Mesothelial cell of epicardium (in vitro differentiated cells): ENCODE data around the gene GLI1. TPM values are rescaled to one million over a fixed set of nuclear protein-coding genes. Genes with fewer than 3 reads are reported as not detected.

ENCODE experiments used
- DNase-seq, 2 experiments: peaks; one replicate each; pipeline ENCODE4 v3.0.0; 2021; ENCODE audit warnings: low spot score in 2 of 2; ENCODE audit not compliant: unreplicated experiment in 2 of 2
- H3K27ac Mint-ChIP-seq: 2 replicates; pipeline ENCODE4 v1.8.0; 2021; ENCODE audit warnings: mixed read lengths
- H3K27me3 Mint-ChIP-seq: 2 replicates; pipeline ENCODE4 v1.8.0; 2021; ENCODE audit warnings: low read depth, mixed read lengths
- H3K36me3 Mint-ChIP-seq: 2 replicates; pipeline ENCODE4 v1.8.0; 2021; ENCODE audit warnings: mixed read lengths
- H3K4me1 Mint-ChIP-seq: 2 replicates; pipeline ENCODE4 v1.8.0; 2021; ENCODE audit warnings: mixed read lengths
- H3K4me3 Mint-ChIP-seq: 2 replicates; pipeline ENCODE4 v1.8.0; 2021; ENCODE audit warnings: mild to moderate bottlenecking, moderate library complexity, mixed read lengths
- H3K9me3 Mint-ChIP-seq: 2 replicates; pipeline ENCODE4 v1.8.0; 2021; ENCODE audit warnings: mixed read lengths
- CTCF ChIP-seq: fragments of 200-600 bp; sonication (generic); IDR thresholded peaks from one replicate; pipeline ENCODE4 v1.5.0; 2021; ENCODE audit warnings: antibody characterized with exemption; ENCODE audit not compliant: unreplicated experiment
- total RNA-seq: library from RNA; stranded (reverse); gene quantifications from 3 replicates; pipeline ENCODE4 v1.2.1, GENCODE V29; 2021

Gene GLI1
- total RNA-seq, 1 donor from 2014 or later: 10.1 TPM

- Mint-ChIP-seq H3K9me3 (no peaks in the 10 kb centered on the region), H3K36me3 (no peaks in the 10 kb centered on the region), H3K4me3 (peak overlapping the region; percentile 66), H3K27ac (no peak overlapping the region), H3K4me1 (peaks cover 23% of the 10 kb centered on the region), H3K27me3 (peaks cover 94% of the 10 kb centered on the region)
- DNase-seq: no peak
- no peak for TF ChIP-seq CTCF
These were observed 16.8 kb downstream of the GLI1 start for GRCh38 chr12:57476162-57476992.

GRCh38 chr12:57476993-57477709 is 17.6 kb downstream of the GLI1 start:
- Mint-ChIP-seq H3K36me3 (no peaks in the 10 kb centered on the region), H3K4me1 (peaks cover 23% of the 10 kb centered on the region), H3K9me3 (no peaks in the 10 kb centered on the region), H3K27me3 (peaks cover 91% of the 10 kb centered on the region), H3K27ac (no peak overlapping the region), H3K4me3 (peak overlapping the region; percentile 28)
- no peak for DNase-seq
- TF ChIP-seq CTCF: no peak

GRCh38 chr12:57477710-57478681 is 18.4 kb downstream of the GLI1 start:
- Mint-ChIP-seq H3K4me1 (peaks cover 24% of the 10 kb centered on the region), H3K27me3 (peaks cover 83% of the 10 kb centered on the region), H3K27ac (no peak overlapping the region), H3K36me3 (no peaks in the 10 kb centered on the region), H3K9me3 (no peaks in the 10 kb centered on the region), H3K4me3 (no peak overlapping the region)
- no peak for TF ChIP-seq CTCF
- DNase-seq: no peak

DNA sequence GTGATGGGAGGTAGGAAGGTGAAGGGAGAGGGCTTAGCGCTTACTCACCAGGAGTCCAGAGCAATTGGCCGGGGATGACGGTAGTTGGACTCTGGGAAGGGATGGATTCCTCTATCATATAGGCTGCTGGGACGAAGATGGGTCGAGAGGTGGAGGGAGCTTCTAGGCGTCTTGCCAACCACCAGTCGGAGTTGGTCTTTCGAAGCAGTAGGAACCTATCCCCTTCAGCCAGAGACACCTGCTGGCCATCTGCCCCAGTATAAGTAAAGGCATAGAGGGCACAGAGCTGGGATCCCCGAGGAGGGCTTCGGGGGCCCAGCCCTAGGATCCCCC is 19.4 kb downstream of the GLI1 start:
- H3K9me3 Mint-ChIP-seq: no peaks in the 10 kb centered on the region
- no peak overlapping the region for H3K4me3 Mint-ChIP-seq
- no peak for DNase-seq
- peaks cover 73% of the 10 kb centered on the region for H3K27me3 Mint-ChIP-seq
- no peak for TF ChIP-seq CTCF
- H3K27ac Mint-ChIP-seq: no peak overlapping the region
- H3K4me1 Mint-ChIP-seq: peaks cover 30% of the 10 kb centered on the region
- H3K36me3 Mint-ChIP-seq: no peaks in the 10 kb centered on the region

DNA sequence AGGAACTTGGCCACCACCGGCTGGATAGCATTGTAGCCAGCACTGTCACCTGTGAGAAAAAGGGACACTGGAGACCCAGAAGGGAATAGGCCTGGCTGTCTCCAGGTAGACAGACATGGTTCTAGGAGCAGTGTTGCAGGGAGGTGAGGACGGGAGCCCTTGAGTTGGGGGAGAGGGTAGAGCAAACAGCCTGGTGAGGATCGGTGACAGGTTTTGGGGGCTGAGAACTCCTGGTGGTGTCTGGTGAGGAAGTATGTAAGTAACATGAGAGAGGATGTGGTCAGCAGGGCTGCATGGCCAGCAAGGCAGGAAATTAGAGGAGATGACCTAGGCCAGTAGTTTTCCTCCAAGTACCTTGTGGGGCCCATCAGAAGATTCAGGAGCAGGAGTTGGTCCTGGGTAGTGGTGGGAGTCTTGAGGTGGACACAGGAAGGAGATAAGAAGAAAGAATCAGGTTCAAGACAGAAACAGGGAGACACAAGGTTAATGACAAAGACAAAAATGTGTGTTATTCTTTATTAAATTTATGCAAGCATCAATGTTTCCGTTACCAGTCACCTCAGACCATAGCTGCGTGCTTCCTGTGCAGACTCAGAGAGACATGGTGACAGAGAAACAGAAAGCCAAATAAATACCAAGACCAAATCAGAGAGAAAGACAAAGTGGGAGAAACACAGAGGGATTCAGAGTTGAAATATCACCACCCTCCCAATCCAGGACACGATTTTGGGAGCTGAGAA is 20.0 kb downstream of the GLI1 start, which contains the start of gene ARHGAP9:
Gene ARHGAP9 (minus strand): TSS at position 491 of the 740 bp plus-strand sequence. CDS start 460 bp downstream, at position 31.
- no peaks in the 10 kb centered on the region for H3K36me3 Mint-ChIP-seq
- no peak for TF ChIP-seq CTCF
- H3K4me1 Mint-ChIP-seq: peaks cover 28% of the 10 kb centered on the region
- H3K27me3 Mint-ChIP-seq: peaks cover 68% of the 10 kb centered on the region
- DNase-seq: no peak
- no peak within 1 kb of the TSS for H3K4me3 Mint-ChIP-seq
- no peaks in the 10 kb centered on the region for H3K9me3 Mint-ChIP-seq
- no peak within 1 kb of the TSS for H3K27ac Mint-ChIP-seq
